Activated T-helper 2 cell treated with anti-CD3 and anti-CD28 coated beads, Interferon-gamma antibody, Interleukin-2, Interleukin-4, amounts not matched to agents 10 μg/mL and 5 μg/mL and 100 μg/mL, durations not matched to agents 14 hours and 24 hours and 36 hours (primary cell): ENCODE results near the gene PBX3. TPM values are rescaled to one million over a fixed set of nuclear protein-coding genes. Genes with fewer than 3 reads are reported as not detected.

ENCODE experiments used
- DNase-seq: peaks from one replicate; pipeline ENCODE4 v3.0.0; 2021; ENCODE audit warnings: low spot score
- H3K27ac Mint-ChIP-seq: one replicate; pipeline ENCODE4 v1.8.0; 2021; ENCODE audit warnings: mixed read lengths
- H3K27me3 Mint-ChIP-seq: one replicate; pipeline ENCODE4 v1.8.0; 2021; ENCODE audit warnings: low read depth, mixed read lengths
- H3K36me3 Mint-ChIP-seq: one replicate; pipeline ENCODE4 v1.8.0; 2021; ENCODE audit warnings: low read depth, mixed read lengths
- H3K4me1 Mint-ChIP-seq: one replicate; pipeline ENCODE4 v1.8.0; 2021; ENCODE audit warnings: low read depth, mixed read lengths
- H3K4me3 Mint-ChIP-seq: one replicate; pipeline ENCODE4 v1.8.0; 2021; ENCODE audit warnings: low read depth, mild to moderate bottlenecking, moderate library complexity, mixed read lengths
- H3K9me3 Mint-ChIP-seq: one replicate; pipeline ENCODE4 v1.8.0; 2021; ENCODE audit warnings: mixed read lengths
- intact Hi-C: fragments of 100-400 bp; cut with micrococcal nuclease; formaldehyde crosslinking; loops from one replicate; pipeline ENCODE4 v1.15.1; 2023
- total RNA-seq: library from RNA; stranded (reverse); gene quantifications from 2 replicates; pipeline ENCODE4 v1.2.3, GENCODE V29; 2022

The PBX3 gene
- total RNA-seq, 1 donor from 2014 or later, result 20.6 TPM

DNA sequence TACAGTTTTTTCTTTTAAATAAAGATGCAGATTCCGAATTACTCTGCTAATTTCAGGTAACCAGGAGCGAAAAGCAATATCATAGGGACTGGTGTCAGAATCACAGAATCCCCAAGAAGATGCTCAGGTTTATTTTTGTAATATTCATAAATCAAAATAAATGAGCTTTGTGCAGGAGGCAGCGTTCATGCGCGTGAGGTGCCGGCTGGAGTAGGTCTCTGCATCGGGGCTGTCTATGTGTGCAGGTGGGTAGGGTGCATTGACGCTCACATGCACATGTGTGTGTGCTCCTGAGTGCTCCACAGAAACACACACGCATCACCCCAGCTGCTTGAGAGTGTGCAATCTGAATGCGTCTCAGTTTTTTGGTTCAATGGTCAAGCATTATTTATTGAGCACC lies 226.4 kb downstream of the PBX3 start:
- Mint-ChIP-seq H3K36me3 (no peaks in the 10 kb centered on the region), H3K9me3 (no peaks in the 10 kb centered on the region), H3K4me3 (no peak overlapping the region), H3K27me3 (peaks cover under 1% of the 10 kb centered on the region), H3K4me1 (no peaks in the 10 kb centered on the region), H3K27ac (no peak overlapping the region)
- intact Hi-C loops, result no loop called here
- DNase-seq, result no peak

DNA sequence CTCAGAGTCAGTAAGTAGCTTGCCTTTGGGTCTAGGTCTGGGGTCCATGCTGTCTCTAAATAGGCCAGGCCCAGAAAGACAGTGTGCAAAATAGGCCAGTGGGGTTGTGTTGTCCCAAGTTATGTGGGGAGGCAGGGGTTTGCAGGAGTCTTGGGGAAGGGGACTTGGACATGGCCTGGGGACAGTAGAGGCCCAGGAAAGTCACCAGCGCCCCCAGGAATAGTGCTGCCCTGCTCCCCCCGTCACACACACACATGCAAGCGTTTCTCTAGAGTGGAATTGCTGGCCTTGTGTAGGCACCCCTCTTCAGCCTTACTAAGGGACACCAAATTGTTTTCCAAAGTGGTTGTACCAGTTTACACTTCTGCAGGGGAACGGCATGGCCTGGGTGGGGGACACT lies 227.5 kb downstream of the PBX3 start:
- peaks cover 5% of the 10 kb centered on the region for H3K27me3 Mint-ChIP-seq
- no peak overlapping the region for H3K27ac Mint-ChIP-seq
- no peak for DNase-seq
- no peaks in the 10 kb centered on the region for H3K4me1 Mint-ChIP-seq
- peaks cover 6% of the 10 kb centered on the region for H3K9me3 Mint-ChIP-seq
- H3K4me3 Mint-ChIP-seq, result no peak overlapping the region
- H3K36me3 Mint-ChIP-seq, result no peaks in the 10 kb centered on the region
- intact Hi-C loops, result no loop called here

DNA sequence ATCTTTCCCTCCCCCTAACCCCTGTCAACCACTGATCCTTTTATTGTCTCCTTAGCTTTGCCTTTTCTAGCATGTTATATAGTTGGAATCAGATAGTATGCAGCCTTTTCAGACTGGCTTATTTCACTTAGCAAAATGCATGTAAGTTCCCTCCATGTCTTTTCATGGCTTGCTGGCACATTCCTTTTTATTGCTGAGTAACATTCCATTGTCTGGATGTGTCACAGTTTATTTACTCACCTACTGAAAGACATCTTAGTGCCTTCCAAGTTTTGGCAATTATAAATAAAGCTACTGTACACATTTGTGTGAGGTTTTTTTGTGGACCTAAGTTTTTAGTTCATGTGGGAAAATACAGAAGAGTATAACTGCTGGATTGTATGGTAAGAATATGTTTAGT lies 230.1 kb downstream of the PBX3 start:
- no peak overlapping the region for H3K4me3 Mint-ChIP-seq
- H3K4me1 Mint-ChIP-seq, result no peaks in the 10 kb centered on the region
- peaks cover 8% of the 10 kb centered on the region for H3K27me3 Mint-ChIP-seq
- no peaks in the 10 kb centered on the region for H3K36me3 Mint-ChIP-seq
- peaks cover 15% of the 10 kb centered on the region for H3K9me3 Mint-ChIP-seq
- no peak for DNase-seq
- H3K27ac Mint-ChIP-seq, result no peak overlapping the region
- intact Hi-C loops, result no loop called here

DNA sequence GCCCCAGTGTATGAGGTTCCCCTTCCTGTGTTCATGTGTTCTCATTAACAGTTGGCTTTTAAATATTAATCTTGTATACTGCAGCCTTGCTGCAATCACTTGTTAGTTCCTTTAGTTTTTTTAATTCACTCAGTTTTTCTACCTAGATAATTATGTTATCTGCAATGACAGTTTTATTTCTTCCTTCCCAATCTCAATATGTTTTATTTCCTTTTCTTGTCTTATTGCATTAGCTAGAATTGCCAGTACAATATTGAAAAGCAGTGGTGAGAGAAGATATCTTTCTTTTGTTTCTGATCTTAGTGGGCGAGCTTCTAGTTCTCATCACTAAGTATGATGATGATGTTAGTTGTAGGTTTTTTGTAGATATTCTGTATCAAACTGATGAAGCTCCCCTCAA lies 232.2 kb downstream of the PBX3 start:
- Mint-ChIP-seq H3K9me3 (peaks cover 15% of the 10 kb centered on the region), H3K36me3 (no peaks in the 10 kb centered on the region), H3K27ac (no peak overlapping the region), H3K4me3 (no peak overlapping the region), H3K4me1 (no peaks in the 10 kb centered on the region), H3K27me3 (peaks cover 11% of the 10 kb centered on the region)
- no peak for DNase-seq
- intact Hi-C loops, result no loop called here

DNA sequence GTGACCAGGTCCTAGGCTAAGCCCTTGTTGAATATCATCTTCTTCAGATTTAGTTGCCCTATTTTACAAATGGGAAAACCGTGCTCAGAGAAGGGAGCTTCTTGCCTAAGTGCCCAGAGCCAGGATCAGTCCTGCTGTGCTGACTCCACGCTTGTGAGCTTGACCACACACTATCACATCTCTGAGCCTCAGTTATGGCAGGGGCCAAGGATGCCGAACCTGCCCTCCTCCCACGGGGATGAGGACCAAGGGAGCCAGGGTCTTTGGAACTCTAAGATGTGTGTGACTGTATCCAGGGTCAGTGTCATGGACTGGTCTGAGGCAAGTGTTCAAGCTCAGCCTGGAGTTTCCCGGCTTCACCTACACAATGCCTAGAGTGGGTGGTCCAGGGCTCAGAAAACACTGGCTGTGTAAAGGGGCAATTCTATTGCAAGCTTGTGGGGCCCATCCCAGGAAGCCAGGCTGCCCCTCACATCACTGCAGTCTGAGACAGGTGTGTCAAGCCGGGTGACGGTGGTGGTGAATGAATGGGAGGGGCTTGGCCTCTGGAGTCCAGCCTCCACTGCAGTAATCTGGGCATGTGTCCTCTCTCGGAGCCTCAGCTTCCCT lies 235.7 kb downstream of the PBX3 start:
- H3K36me3 Mint-ChIP-seq, result no peaks in the 10 kb centered on the region
- H3K4me1 Mint-ChIP-seq, result no peaks in the 10 kb centered on the region
- H3K9me3 Mint-ChIP-seq, result peaks cover 15% of the 10 kb centered on the region
- no peak overlapping the region for H3K4me3 Mint-ChIP-seq
- no peak overlapping the region for H3K27ac Mint-ChIP-seq
- no peak for DNase-seq
- intact Hi-C loops, result no loop called here
- H3K27me3 Mint-ChIP-seq, result peaks cover 11% of the 10 kb centered on the region

DNA sequence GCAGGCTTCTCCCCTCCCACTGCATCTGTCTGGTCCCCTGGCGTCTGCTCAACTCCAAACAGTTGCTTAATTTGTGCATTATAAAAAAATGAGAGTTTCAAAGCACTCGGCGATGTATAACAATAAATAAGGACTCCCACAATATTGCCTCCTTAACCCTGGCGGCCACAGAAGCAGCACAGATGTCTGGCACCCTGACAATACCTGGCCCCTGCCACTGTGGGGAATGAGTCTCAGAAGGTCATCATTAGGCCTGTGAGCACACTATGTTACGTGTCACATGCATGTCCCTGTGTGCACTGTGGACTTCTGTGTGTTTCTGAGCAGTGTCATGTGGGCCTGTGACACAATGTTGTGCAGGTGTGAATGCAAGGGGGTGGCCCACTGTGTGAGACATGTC lies 236.5 kb downstream of the PBX3 start:
- no peak overlapping the region for H3K4me3 Mint-ChIP-seq
- intact Hi-C loops, result no loop called here

DNA sequence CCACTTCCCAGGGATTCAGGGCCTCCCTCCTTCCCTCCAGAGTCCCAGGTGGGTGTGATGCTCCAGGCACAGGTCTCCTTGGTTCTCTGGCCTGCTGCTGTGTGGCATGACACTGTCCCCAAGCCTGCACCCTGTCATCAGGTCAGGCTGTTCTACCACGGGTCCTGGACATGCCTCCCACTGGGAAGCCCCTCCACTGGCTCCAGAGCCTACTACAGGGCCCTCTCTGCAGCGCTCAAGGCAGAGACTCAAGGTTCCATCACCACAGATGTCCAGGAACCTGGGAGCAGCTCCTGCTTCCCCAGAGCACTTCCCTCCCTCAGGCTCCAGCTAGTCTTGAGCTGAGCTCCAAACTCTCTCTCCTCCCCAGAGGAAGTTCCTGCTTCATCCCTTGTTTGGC lies 237.3 kb downstream of the PBX3 start:
- Mint-ChIP-seq H3K27ac (no peak overlapping the region), H3K4me1 (no peaks in the 10 kb centered on the region), H3K36me3 (no peaks in the 10 kb centered on the region), H3K9me3 (peaks cover 11% of the 10 kb centered on the region), H3K27me3 (peaks cover 7% of the 10 kb centered on the region), H3K4me3 (no peak overlapping the region)
- intact Hi-C loops, result no loop called here
- no peak for DNase-seq

More for the DNA sequence above, 236.5 kb downstream of the PBX3 start:
- Mint-ChIP-seq H3K9me3 (peaks cover 15% of the 10 kb centered on the region), H3K36me3 (no peaks in the 10 kb centered on the region), H3K4me1 (no peaks in the 10 kb centered on the region), H3K27ac (no peak overlapping the region), H3K27me3 (peaks cover 9% of the 10 kb centered on the region)
- no peak for DNase-seq

DNA sequence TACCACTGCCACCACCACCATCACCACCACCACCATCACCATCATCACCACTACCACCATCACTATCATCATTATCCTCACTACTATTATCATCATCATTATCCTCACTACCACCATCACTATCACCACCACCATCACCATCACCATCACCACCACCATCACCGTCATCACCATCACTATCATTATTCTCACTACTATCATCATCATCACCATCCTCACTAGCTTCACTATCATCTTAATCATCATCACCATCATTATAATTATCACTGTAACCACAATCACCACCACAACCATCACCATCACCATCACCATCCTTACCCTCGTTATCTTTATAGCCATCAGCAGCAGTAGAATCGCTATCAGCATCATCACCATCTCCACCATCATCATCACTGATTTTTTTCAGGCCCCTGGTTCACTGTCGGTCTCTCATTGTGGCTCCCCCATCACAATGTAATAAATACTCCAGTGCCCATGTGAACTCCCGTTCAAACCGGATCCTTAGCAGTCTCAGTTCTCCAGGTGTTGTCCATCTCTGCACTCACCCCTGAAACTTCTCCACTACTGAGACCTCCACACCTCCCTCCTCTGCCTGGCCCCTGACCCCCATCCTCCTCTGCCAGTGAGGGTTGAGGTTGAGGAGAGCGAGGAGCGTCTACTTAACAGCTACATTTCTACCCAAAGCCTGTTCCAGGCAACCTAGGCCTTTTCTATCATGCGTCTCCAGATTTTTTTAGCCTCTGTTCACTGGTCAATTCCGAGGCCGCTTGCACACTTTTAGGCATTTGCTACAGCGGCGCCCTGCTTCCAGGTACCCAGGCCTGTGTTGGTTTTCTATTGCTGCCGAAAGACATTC lies 238.2 kb downstream of the PBX3 start:
- H3K4me3 Mint-ChIP-seq, result no peak overlapping the region
- H3K27ac Mint-ChIP-seq, result no peak overlapping the region
- no peaks in the 10 kb centered on the region for H3K36me3 Mint-ChIP-seq
- DNase-seq, result no peak
- peaks cover 3% of the 10 kb centered on the region for H3K9me3 Mint-ChIP-seq
- intact Hi-C loops, result no loop called here
- H3K27me3 Mint-ChIP-seq, result peaks cover 6% of the 10 kb centered on the region
- no peaks in the 10 kb centered on the region for H3K4me1 Mint-ChIP-seq

DNA sequence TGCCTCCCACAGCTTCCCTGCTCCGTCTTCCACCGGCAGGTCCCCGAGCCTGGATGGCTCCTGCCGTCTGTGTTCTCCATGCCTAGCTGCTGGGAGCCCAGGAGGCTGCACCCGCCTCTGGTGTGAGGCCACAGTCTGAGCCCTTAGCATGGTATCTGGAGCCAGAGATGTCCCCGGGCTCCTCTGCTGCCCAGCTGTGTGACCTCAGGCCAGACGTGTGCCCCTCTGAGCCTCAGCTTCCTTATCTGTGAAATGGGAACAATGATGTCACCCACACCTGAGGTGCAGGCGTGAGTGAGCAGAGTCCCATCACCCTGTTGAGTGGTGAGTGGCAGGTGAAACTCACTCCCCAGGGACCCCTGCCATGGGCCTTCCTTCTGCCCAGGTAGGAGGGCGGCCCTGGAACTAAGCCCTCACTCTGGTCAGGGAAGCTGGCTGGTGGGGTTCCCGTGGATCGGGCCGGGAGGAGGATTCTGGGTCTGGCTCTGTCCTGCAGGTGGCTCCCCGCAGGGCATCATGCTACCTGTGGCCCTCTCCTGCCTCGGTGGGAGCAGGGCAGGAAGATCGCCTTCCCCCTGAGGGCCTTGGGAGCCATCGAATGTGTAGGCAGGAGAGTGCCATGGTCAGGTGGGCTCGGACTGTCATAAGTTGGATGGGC lies 239.0 kb downstream of the PBX3 start:
- Mint-ChIP-seq H3K36me3 (no peaks in the 10 kb centered on the region), H3K9me3 (peaks cover 1% of the 10 kb centered on the region), H3K27me3 (peaks cover 4% of the 10 kb centered on the region), H3K4me1 (no peaks in the 10 kb centered on the region), H3K4me3 (no peak overlapping the region), H3K27ac (no peak overlapping the region)
- intact Hi-C loops, result no loop called here
- no peak for DNase-seq

DNA sequence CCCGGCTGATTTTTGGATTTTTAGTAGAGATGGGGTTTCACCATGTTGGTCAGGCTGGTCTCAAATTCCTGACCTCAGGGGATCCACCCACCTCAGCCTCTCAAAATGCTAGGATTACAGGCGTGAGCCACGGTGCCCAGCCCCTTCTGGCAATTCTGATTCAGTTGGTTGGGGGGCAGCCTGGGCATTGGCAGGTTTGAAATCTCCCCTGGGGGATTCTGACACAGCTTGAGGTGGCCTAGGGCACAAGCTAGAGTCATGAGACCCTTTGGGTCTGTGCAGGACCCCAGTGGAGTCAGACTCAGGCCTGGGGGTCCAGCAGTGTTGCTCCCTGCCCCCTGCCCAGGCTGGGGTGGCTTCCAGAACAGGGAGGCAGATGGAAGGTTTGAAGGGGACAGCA lies 239.8 kb downstream of the PBX3 start:
- peaks cover 2% of the 10 kb centered on the region for H3K27me3 Mint-ChIP-seq
- no peak overlapping the region for H3K27ac Mint-ChIP-seq
- intact Hi-C loops, result no loop called here
- no peaks in the 10 kb centered on the region for H3K36me3 Mint-ChIP-seq
- DNase-seq, result no peak
- H3K4me1 Mint-ChIP-seq, result no peaks in the 10 kb centered on the region
- no peaks in the 10 kb centered on the region for H3K9me3 Mint-ChIP-seq
- H3K4me3 Mint-ChIP-seq, result no peak overlapping the region

DNA sequence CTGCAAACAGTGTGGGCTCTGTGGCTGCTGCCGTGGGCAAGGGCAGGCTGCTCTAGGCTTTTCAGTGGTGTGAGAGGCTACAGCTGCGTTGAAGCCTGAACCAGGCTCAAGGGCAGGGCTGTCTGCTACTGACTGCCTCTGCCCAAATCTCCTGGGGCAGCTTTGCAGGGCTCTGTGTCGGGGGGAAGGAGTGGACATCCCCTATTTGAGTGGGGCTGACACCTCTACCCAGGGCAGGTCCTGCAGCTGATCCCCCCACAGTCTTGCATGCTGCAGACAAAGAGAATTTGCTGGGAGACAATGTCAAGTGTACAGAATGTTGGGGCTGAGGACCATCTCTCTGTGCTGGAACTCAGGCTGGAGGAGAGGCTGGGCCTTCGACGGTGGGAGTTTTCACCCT lies 240.2 kb downstream of the PBX3 start:
- no peak overlapping the region for H3K4me3 Mint-ChIP-seq
- H3K36me3 Mint-ChIP-seq, result no peaks in the 10 kb centered on the region
- H3K27ac Mint-ChIP-seq, result no peak overlapping the region
- H3K27me3 Mint-ChIP-seq, result peaks cover under 1% of the 10 kb centered on the region
- no peaks in the 10 kb centered on the region for H3K4me1 Mint-ChIP-seq
- no peak for DNase-seq
- intact Hi-C loops, result no loop called here
- H3K9me3 Mint-ChIP-seq, result no peaks in the 10 kb centered on the region

DNA sequence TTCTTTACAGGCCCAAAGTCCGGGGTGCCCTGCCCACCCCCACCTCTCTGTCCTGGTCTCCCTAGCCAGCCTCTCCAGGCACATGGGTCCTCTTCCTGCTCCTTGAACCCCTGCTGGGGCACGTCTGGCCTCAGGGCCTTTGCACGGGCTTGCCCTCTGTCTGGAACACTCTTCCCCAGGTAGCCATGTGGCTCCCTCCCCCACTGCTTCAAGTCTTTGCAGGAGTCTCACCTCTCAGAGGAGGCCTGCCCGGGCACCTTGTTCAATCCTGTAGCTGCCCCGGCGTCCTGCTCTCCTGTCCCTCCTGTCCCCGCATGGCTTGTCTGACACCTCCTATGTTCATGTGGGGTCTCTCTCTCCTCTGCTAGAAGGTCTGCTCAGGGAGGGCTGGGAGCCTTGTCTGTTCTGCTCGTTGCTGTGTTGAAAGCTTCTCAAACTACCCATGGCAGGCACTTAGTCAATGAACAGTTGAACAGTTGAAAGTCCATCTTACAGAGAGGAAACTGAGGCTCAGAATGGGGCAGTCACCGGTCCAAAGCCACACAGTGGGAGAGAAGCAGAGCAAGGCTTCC lies 241.4 kb downstream of the PBX3 start:
- Mint-ChIP-seq H3K4me3 (no peak overlapping the region), H3K27me3 (no peaks in the 10 kb centered on the region), H3K4me1 (no peaks in the 10 kb centered on the region), H3K27ac (no peak overlapping the region), H3K9me3 (no peaks in the 10 kb centered on the region), H3K36me3 (no peaks in the 10 kb centered on the region)
- DNase-seq, result no peak
- intact Hi-C loops, result no loop called here

DNA sequence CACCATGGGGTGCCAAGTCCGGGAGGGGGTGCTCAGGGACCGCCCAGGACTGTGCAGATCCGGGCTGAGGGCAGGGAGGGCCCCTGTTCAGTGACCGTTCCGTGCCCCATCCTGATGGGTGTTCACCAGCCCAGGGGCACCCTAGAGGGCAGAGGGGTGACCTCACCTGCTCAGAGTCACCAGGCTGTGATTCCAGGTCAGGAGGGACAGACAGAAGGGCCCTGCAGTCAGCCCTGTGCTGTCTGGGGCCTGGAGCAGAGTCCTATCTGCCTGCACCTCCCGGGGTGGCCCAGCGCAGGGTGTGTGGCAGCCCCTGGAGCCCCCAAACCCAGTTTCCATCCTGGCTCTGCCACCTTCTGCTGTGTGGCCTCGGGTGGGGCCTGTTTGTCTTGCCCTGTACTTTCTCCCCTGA lies 241.9 kb downstream of the PBX3 start:
- intact Hi-C loops, result no loop called here
- DNase-seq, result no peak

More for the DNA sequence above, 241.9 kb downstream of the PBX3 start:
- Mint-ChIP-seq H3K27ac (no peak overlapping the region), H3K36me3 (no peaks in the 10 kb centered on the region), H3K9me3 (no peaks in the 10 kb centered on the region), H3K4me1 (no peaks in the 10 kb centered on the region), H3K4me3 (no peak overlapping the region), H3K27me3 (no peaks in the 10 kb centered on the region)
